ENCODE measurements around the gene PABPN1L.

The PABPN1L gene

DNA sequence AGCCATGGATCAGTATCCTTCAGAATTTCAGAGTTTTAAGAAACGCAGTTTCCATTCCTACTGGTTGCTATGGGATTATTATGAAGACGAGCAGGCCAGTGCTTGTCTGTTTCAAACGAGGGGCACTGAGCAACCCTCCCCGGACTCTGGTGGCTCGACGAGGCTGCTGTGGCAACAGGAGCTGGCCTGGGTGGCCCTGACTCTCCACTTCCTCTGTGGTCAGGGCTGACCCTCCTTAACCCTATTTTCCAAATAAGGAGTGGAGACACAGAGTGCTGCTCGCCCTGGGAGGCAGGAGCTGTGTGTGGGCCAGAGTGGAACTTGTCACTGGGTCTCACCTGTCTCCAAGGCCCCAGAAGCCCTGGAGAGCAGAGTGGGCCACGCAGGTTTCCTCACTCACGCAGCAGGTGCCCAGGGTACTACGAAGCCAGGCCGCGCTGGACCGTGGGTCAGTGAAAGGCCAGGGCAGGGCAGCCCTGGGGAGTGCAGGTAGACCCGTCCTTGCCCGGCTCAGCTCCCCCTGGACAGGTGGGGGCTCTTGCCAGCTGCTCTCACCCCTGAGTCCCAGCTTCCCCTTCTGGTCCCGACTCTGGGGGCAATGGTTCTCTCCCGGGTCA is 13.0 kb downstream of the PABPN1L start:
- H3K4me1 ChIP-seq (ENCODE audit: insufficient read depth, insufficient read length): peaks cover 10% of the 10 kb centered on the region
- peaks cover 35% of the 10 kb centered on the region for H3K36me3 ChIP-seq (ENCODE audit: insufficient read depth, insufficient read length, low read length)
- H3K9me3 ChIP-seq (ENCODE audit: insufficient read depth, low read length): peaks cover 7% of the 10 kb centered on the region; the same call in 1 of the 2 replicates
- TF ChIP-seq YY1 (IDR thresholded peaks at IDR 0.05; ENCODE audit: insufficient read depth, insufficient read length) (no peak), SUZ12 (IDR thresholded peaks at IDR 0.05; ENCODE audit: extremely low read depth, insufficient read depth, insufficient read length) (no peak), ZNF274 (IDR thresholded peaks at IDR 0.05; ENCODE audit: low read depth, low read length) (no peak)
- no peak overlapping the region for H3K4me3 ChIP-seq (ENCODE audit: insufficient read length, low read depth)
- H3K9ac ChIP-seq (ENCODE audit: insufficient read length, low read depth): no peak overlapping the region
- H3K27me3 ChIP-seq (ENCODE audit: insufficient read depth, insufficient read length): no peaks in the 10 kb centered on the region
- no peak for DNase-seq (ENCODE audit: low read depth, low spot score)

GRCh38 chr16:88851616-88852015 is 14.8 kb downstream of the PABPN1L start:
- Histone ChIP-seq H3K4me1 (ENCODE audit: insufficient read depth, insufficient read length) (peaks cover 10% of the 10 kb centered on the region), H3K9me3 (ENCODE audit: insufficient read depth, low read length) (peaks cover 7% of the 10 kb centered on the region; the same call in 1 of the 2 replicates)
- DNase-seq (ENCODE audit: low read depth, low spot score): no peak

DNA sequence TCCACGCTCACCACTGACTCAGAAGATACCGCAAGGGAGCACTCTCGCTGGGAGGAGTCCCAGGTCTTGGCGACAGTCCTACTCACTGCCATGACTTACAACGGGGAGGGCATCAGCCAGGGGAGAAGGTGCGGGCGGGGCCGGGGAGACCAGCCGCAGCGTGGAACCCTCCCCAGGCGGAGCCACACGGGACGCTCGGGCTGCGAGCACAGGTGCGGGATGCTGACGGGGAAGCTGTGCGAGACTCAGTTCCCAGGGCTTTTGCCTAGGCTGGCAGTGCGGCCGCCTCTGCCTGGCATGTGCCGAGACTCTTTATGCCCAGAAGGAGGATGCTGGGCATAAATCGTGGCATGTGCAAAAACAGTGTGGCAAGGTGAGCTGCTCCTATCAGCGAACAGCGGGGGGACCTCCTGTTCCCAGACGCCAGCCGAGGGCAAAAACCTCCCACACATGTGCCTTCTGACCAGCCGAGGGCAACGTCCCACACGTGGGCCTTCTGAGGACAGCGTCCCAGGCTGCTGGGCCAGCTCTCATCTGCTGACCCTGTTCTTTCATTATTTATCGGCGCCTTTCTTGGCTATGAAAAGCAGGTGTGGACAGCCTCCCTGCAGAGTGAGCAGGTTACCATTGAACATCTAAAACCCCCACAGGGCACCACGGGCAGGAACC is 15.8 kb downstream of the PABPN1L start:
- H3K4me3 ChIP-seq (ENCODE audit: insufficient read length, low read depth): no peak overlapping the region
- H3K4me1 ChIP-seq (ENCODE audit: insufficient read depth, insufficient read length): peaks cover 6% of the 10 kb centered on the region
- DNase-seq (ENCODE audit: low read depth, low spot score): no peak
- H3K9me3 ChIP-seq (ENCODE audit: insufficient read depth, low read length): peaks cover 7% of the 10 kb centered on the region; the same call in 1 of the 2 replicates
- no peak overlapping the region for H3K9ac ChIP-seq (ENCODE audit: insufficient read length, low read depth)
- TF ChIP-seq YY1 (IDR thresholded peaks at IDR 0.05; ENCODE audit: insufficient read depth, insufficient read length): no peak
- TF ChIP-seq SUZ12 (IDR thresholded peaks at IDR 0.05; ENCODE audit: extremely low read depth, insufficient read depth, insufficient read length): no peak
- TF ChIP-seq ZNF274 (IDR thresholded peaks at IDR 0.05; ENCODE audit: low read depth, low read length): no peak
- H3K27me3 ChIP-seq (ENCODE audit: insufficient read depth, insufficient read length): no peaks in the 10 kb centered on the region
- H3K36me3 ChIP-seq (ENCODE audit: insufficient read depth, insufficient read length, low read length): peaks cover 33% of the 10 kb centered on the region

More at GRCh38 chr16:88851616-88852015, 14.8 kb downstream of the PABPN1L start:
- Histone ChIP-seq H3K4me3 (ENCODE audit: insufficient read length, low read depth) (no peak overlapping the region), H3K36me3 (ENCODE audit: insufficient read depth, insufficient read length, low read length) (peaks cover 36% of the 10 kb centered on the region), H3K9ac (ENCODE audit: insufficient read length, low read depth) (no peak overlapping the region), H3K27me3 (ENCODE audit: insufficient read depth, insufficient read length) (no peaks in the 10 kb centered on the region)
- TF ChIP-seq ZNF274 (IDR thresholded peaks at IDR 0.05; ENCODE audit: low read depth, low read length) (no peak), YY1 (IDR thresholded peaks at IDR 0.05; ENCODE audit: insufficient read depth, insufficient read length) (no peak), SUZ12 (IDR thresholded peaks at IDR 0.05; ENCODE audit: extremely low read depth, insufficient read depth, insufficient read length) (no peak)

DNA sequence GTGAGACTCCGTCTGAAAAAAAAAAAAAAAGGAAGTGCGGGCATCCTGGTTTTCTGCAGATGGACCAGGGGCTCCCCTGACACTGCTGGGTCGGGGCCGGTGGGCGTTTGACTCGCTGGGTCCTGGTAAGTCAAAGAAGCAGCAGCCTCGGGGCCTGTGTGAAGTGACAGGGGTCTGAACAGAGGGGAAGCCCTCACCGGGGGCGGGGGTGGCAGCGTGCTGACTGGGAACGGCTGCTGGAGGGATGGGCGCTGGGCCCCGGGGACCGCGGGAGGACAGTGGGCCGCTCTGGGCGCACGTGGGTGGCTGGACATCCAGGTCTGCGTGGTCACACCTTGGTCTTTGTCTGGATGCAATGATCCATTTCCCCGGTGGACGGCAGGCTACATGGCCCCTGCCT is 17.9 kb downstream of the PABPN1L start:
- H3K4me3 ChIP-seq (ENCODE audit: insufficient read length, low read depth): no peak overlapping the region
- TF ChIP-seq SUZ12 (IDR thresholded peaks at IDR 0.05; ENCODE audit: extremely low read depth, insufficient read depth, insufficient read length) (no peak), ZNF274 (IDR thresholded peaks at IDR 0.05; ENCODE audit: low read depth, low read length) (no peak), YY1 (IDR thresholded peaks at IDR 0.05; ENCODE audit: insufficient read depth, insufficient read length) (no peak)
- no peaks in the 10 kb centered on the region for H3K27me3 ChIP-seq (ENCODE audit: insufficient read depth, insufficient read length)
- H3K9me3 ChIP-seq (ENCODE audit: insufficient read depth, low read length): peaks cover 7% of the 10 kb centered on the region; the same call in 1 of the 2 replicates
- no peak for DNase-seq (ENCODE audit: low read depth, low spot score)
- peaks cover 25% of the 10 kb centered on the region for H3K36me3 ChIP-seq (ENCODE audit: insufficient read depth, insufficient read length, low read length)
- peaks cover 4% of the 10 kb centered on the region for H3K4me1 ChIP-seq (ENCODE audit: insufficient read depth, insufficient read length)
- no peak overlapping the region for H3K9ac ChIP-seq (ENCODE audit: insufficient read length, low read depth)

DNA sequence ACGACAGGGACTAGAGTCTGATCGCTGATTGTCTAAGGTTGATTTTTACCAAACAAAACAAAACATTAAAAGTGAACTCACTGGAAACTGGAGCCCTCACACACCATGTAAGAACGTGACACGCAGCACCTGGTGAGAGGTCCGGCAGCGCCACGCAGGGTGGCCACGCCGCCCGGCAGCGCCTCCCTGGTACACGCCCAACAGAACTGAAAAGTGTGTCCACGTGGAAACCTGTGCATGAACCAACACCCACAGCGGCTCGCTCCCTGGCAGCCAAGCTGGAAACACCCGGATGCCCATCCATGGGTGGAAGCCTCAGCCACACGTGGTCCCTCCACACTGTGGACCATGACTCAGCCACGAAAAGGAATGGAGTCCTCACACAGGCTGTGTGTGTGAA is 18.8 kb downstream of the PABPN1L start:
- Histone ChIP-seq H3K9ac (ENCODE audit: insufficient read length, low read depth) (no peak overlapping the region), H3K4me1 (ENCODE audit: insufficient read depth, insufficient read length) (peaks cover 4% of the 10 kb centered on the region), H3K9me3 (ENCODE audit: insufficient read depth, low read length) (peaks cover 7% of the 10 kb centered on the region; the same call in 1 of the 2 replicates), H3K36me3 (ENCODE audit: insufficient read depth, insufficient read length, low read length) (peaks cover 30% of the 10 kb centered on the region), H3K4me3 (ENCODE audit: insufficient read length, low read depth) (no peak overlapping the region), H3K27me3 (ENCODE audit: insufficient read depth, insufficient read length) (no peaks in the 10 kb centered on the region)
- no peak for DNase-seq (ENCODE audit: low read depth, low spot score)
- TF ChIP-seq YY1 (IDR thresholded peaks at IDR 0.05; ENCODE audit: insufficient read depth, insufficient read length) (no peak), SUZ12 (IDR thresholded peaks at IDR 0.05; ENCODE audit: extremely low read depth, insufficient read depth, insufficient read length) (no peak), ZNF274 (IDR thresholded peaks at IDR 0.05; ENCODE audit: low read depth, low read length) (no peak)

DNA sequence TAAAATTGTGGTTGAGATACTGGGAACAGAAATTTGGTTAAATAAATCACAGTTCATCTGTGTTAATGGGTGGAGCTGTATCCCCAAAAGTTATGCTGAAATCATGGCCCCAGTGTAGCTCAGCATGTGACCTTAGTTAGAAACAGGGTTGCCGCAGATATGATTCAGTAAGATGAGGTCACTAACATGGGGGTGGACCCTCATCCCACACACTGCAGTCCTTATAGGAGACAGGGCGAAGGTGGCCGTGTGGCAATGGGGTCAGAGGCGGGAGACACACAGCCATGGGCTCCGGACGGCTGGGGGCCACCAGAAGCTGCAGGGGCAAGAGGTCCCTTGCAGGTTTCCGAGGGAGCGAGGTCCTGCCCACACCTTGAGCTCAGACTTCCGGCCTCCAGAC is 20.4 kb downstream of the PABPN1L start:
- peaks cover 4% of the 10 kb centered on the region for H3K4me1 ChIP-seq (ENCODE audit: insufficient read depth, insufficient read length)
- H3K4me3 ChIP-seq (ENCODE audit: insufficient read length, low read depth): no peak overlapping the region
- H3K27me3 ChIP-seq (ENCODE audit: insufficient read depth, insufficient read length): no peaks in the 10 kb centered on the region
- no peaks in the 10 kb centered on the region for H3K9me3 ChIP-seq (ENCODE audit: insufficient read depth, low read length)
- no peak overlapping the region for H3K9ac ChIP-seq (ENCODE audit: insufficient read length, low read depth)
- TF ChIP-seq ZNF274 (IDR thresholded peaks at IDR 0.05; ENCODE audit: low read depth, low read length): no peak
- no peak for TF ChIP-seq YY1 (IDR thresholded peaks at IDR 0.05; ENCODE audit: insufficient read depth, insufficient read length)
- TF ChIP-seq SUZ12 (IDR thresholded peaks at IDR 0.05; ENCODE audit: extremely low read depth, insufficient read depth, insufficient read length): no peak
- DNase-seq (ENCODE audit: low read depth, low spot score): no peak
- peaks cover 32% of the 10 kb centered on the region for H3K36me3 ChIP-seq (ENCODE audit: insufficient read depth, insufficient read length, low read length)

DNA sequence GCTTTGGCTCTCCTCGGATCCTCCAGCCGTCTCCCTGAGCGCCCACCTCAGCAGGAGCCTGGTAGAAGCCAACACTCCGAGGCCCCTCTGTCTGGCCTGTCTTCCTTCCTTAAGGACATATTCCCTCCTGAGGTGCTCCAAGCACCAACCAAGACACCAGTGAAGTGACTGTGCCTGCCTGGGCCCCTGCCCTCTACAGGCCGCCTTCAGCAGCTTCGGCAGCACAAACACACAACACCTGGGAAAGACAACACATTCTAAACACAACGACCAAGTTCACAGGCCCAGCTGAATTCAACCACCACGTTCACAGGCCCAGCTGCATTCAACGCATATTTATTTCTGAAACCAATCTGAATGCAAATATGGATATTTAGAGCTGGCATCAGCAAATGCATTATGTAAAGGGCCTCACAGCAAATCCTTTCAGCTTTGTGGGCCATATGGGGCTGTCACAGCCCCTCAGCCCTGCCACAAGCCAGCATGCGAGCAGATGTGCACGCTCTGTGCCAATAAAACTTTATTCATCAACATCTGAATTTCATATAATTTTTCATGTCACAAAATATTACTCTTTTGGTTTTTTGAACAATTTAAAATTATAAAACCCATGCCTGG is 21.9 kb downstream of the PABPN1L start:
- Histone ChIP-seq H3K9me3 (ENCODE audit: insufficient read depth, low read length) (peaks cover 6% of the 10 kb centered on the region; the same call in 1 of the 2 replicates), H3K4me1 (ENCODE audit: insufficient read depth, insufficient read length) (peaks cover 4% of the 10 kb centered on the region), H3K36me3 (ENCODE audit: insufficient read depth, insufficient read length, low read length) (peaks cover 32% of the 10 kb centered on the region), H3K27me3 (ENCODE audit: insufficient read depth, insufficient read length) (no peaks in the 10 kb centered on the region), H3K4me3 (ENCODE audit: insufficient read length, low read depth) (no peak overlapping the region), H3K9ac (ENCODE audit: insufficient read length, low read depth) (no peak overlapping the region)
- TF ChIP-seq ZNF274 (IDR thresholded peaks at IDR 0.05; ENCODE audit: low read depth, low read length) (no peak), SUZ12 (IDR thresholded peaks at IDR 0.05; ENCODE audit: extremely low read depth, insufficient read depth, insufficient read length) (no peak), YY1 (IDR thresholded peaks at IDR 0.05; ENCODE audit: insufficient read depth, insufficient read length) (no peak)
- no peak for DNase-seq (ENCODE audit: low read depth, low spot score)
